B cell (primary cell): Measurements from ENCODE around the gene MVB12A. TPM values are rescaled to one million over a fixed set of nuclear protein-coding genes. Genes with fewer than 3 reads are reported as not detected.

Experiments
- ATAC-seq: fragments of 200-7000 bp; cut with Tn5 transposase; one replicate; pipeline ENCODE4 v1.10.0; 2021; ENCODE audit warnings: low read depth, mild to moderate bottlenecking, moderate number of reproducible peaks, moderate library complexity
- CTCF ChIA-PET: fragments of 350-600 bp; sonication (Branson Sonifier 250); formaldehyde crosslinking; loops from one replicate; lab custom pipeline; 2021; ENCODE audit warnings: antibody characterized with exemption, inconsistent platforms; lab: Charles Lee
- POLR2A ChIA-PET: fragments of 350-600 bp; sonication (Branson Sonifier 250); formaldehyde crosslinking; loops from one replicate; lab custom pipeline; 2021; ENCODE audit warnings: antibody characterized with exemption; lab: Charles Lee
- DNase-seq: peaks from one replicate; pipeline ENCODE4 v3.0.0; 2013
- H2AFZ ChIP-seq: 2 replicates; pipeline ENCODE4 v1.6.1; 2012; ENCODE audit warnings: mild to moderate bottlenecking, low read depth, low read length; ENCODE audit not compliant: insufficient read depth, poor library complexity, severe bottlenecking
- H3K27ac ChIP-seq, 2 donors: 1 replicate in 1 of 2; 2 replicates in 1 of 2; pipeline ENCODE4 v1.5.1; 2012 to 2013; ENCODE audit warnings: low read length in 2 of 2, mild to moderate bottlenecking in 2 of 2, moderate library complexity in 1 of 2
- H3K27me3 ChIP-seq, 4 experiments: fragments of 200-600 bp in 1 of 4; sonication (generic) in 1 of 4; replicated peaks in 1 of 4; 1 replicate in 2 of 4; 2 replicates in 2 of 4; pipeline versions ENCODE4 v1.6.1 to v1.7.0; 2013 to 2016; ENCODE audit warnings: low read length in 3 of 4, mild to moderate bottlenecking in 2 of 4, mixed read lengths in 1 of 4, moderate library complexity in 1 of 4; ENCODE audit not compliant: insufficient read depth in 4 of 4, control insufficient read depth in 3 of 4; ENCODE audit errors: control extremely low read depth in 1 of 4
- H3K36me3 ChIP-seq, 2 experiments: replicated peaks in 1 of 2; 1 replicate in 1 of 2; 2 replicates in 1 of 2; pipeline versions ENCODE4 v1.6.1 to v1.7.1; 2013; ENCODE audit warnings: low read length in 1 of 2; ENCODE audit not compliant: insufficient read depth in 2 of 2, control insufficient read depth in 1 of 2; ENCODE audit errors: control extremely low read depth in 1 of 2, extremely low read depth in 1 of 2
- H3K4me1 ChIP-seq, 2 donors: fragments of 200-600 bp in 1 of 2; sonication (generic) in 1 of 2; 1 replicate in 1 of 2; 2 replicates in 1 of 2; pipeline versions ENCODE4 v1.5.1 to v1.6.1; 2013 to 2017; ENCODE audit warnings: low read length in 2 of 2; ENCODE audit not compliant: control insufficient read depth in 2 of 2, insufficient read depth in 2 of 2
- H3K4me2 ChIP-seq: replicated peaks from 2 replicates; pipeline ENCODE3; 2012; ENCODE audit warnings: mild to moderate bottlenecking, low read depth, low read length; ENCODE audit not compliant: poor library complexity, severe bottlenecking
- H3K4me3 ChIP-seq, 5 experiments: fragments of 200-600 bp in 1 of 5; sonication (generic) in 1 of 5; 1 replicate in 3 of 5; 2 replicates in 2 of 5; pipeline versions ENCODE4 v1.5.1 to v1.7.0; 2011 to 2016; ENCODE audit warnings: low read length in 4 of 5, mild to moderate bottlenecking in 4 of 5, low read depth in 2 of 5, control low read depth in 1 of 5, moderate library complexity in 1 of 5; ENCODE audit not compliant: insufficient read depth in 1 of 5; ENCODE audit errors: control extremely low read depth in 1 of 5, extremely low read depth in 1 of 5
- H3K79me2 ChIP-seq: fragments of 200-600 bp; sonication (generic); one replicate; pipeline ENCODE4 v1.6.0; 2016; ENCODE audit warnings: low read length; ENCODE audit not compliant: control insufficient read depth, insufficient read depth
- H3K9ac ChIP-seq: fragments of 200-600 bp; sonication (generic); 2 replicates; pipeline ENCODE4 v1.6.1; 2017; ENCODE audit warnings: mild to moderate bottlenecking, low read length, moderate library complexity
- H3K9me3 ChIP-seq, 3 donors: one replicate each; pipeline versions ENCODE4 v1.6.1 to v1.7.1; 2013; ENCODE audit warnings: low read length in 2 of 3; ENCODE audit not compliant: control insufficient read depth in 2 of 3, insufficient read depth in 1 of 3; ENCODE audit errors: control extremely low read depth in 1 of 3
- H4K20me1 ChIP-seq: 2 replicates; pipeline ENCODE4 v1.6.0; 2012; ENCODE audit warnings: mild to moderate bottlenecking, low read length; ENCODE audit not compliant: insufficient read depth, control insufficient read depth, poor library complexity, severe bottlenecking
- H3K27ac Mint-ChIP-seq: one replicate; pipeline ENCODE4 v1.8.0; 2021; ENCODE audit warnings: mixed read lengths
- H3K27me3 Mint-ChIP-seq: one replicate; pipeline ENCODE4 v1.8.0; 2021; ENCODE audit warnings: mixed read lengths
- H3K4me1 Mint-ChIP-seq: one replicate; pipeline ENCODE4 v1.8.0; 2021; ENCODE audit warnings: mixed read lengths
- H3K4me3 Mint-ChIP-seq: one replicate; pipeline ENCODE4 v1.8.0; 2021; ENCODE audit warnings: mixed read lengths
- H3K9me3 Mint-ChIP-seq: one replicate; pipeline ENCODE4 v1.8.0; 2022; ENCODE audit warnings: mixed read lengths; ENCODE audit not compliant: insufficient read depth
- CTCF ChIP-seq: fragments of 200-600 bp; IDR thresholded peaks from one replicate; pipeline ENCODE4 v1.8.0; 2022; ENCODE audit warnings: antibody characterized with exemption, mild to moderate bottlenecking
- EZH2 ChIP-seq: IDR thresholded peaks from 2 replicates; pipeline ENCODE4 v1.6.1; 2012; ENCODE audit warnings: borderline replicate concordance, low read depth, mild to moderate bottlenecking, moderate library complexity, low read length; ENCODE audit not compliant: insufficient read depth, poor library complexity, severe bottlenecking
- WGBS: methylation state at CpG from one replicate; pipeline ENCODE4 v1.1.5; 2013; ENCODE audit warnings: missing lambda C conversion rate; ENCODE audit not compliant: insufficient coverage; 5-methylcytosine and 5-hydroxymethylcytosine counted together
- intact Hi-C: fragments of 100-400 bp; cut with micrococcal nuclease; formaldehyde crosslinking; loops from one replicate; pipeline ENCODE4 v1.10.0; 2022
- polyA plus RNA-seq: library from polyadenylated mRNA; depleted of rRNA; stranded (reverse); fragments of >200 nt; gene quantifications from 2 replicates; pipeline ENCODE4 v1.2.3, GENCODE V29; 2012
- total RNA-seq, 2 donors: library from RNA; stranded (reverse); fragments of 120-200 nt in 1 of 2; gene quantifications; 1 replicate in 1 of 2; 2 replicates in 1 of 2; pipeline versions ENCODE4 v1.2.3 to v1.2.4, GENCODE V29; 2013 to 2022

Gene MVB12A
- total and polyA plus RNA-seq, 2 donors (not counting 1 experiment from before 2014, with no cell fraction given), result 31.3 to 33.6 TPM

- Histone ChIP-seq H3K4me2 (peak within 1 kb of the TSS; percentile 35), H4K20me1 (no peaks in the 10 kb centered on the region), H3K4me3 (no peak within 1 kb of the TSS), H3K36me3 (no peaks in the 10 kb centered on the region), H3K79me2 (no peaks in the 10 kb centered on the region), H3K9ac (no peak within 1 kb of the TSS), H3K4me1 (peaks cover 15 to 27% of the 10 kb centered on the region in 2 donors), H3K27ac (no peak within 1 kb of the TSS), H3K9me3 (peaks cover 0 to 14% (median 4%) of the 10 kb centered on the region in 3 donors), H3K27me3 (peaks cover 0 to 33% (median 5%) of the 10 kb centered on the region in 4 experiments), H2AFZ (no peak within 1 kb of the TSS)
- Mint-ChIP-seq H3K4me1 (peaks cover 19% of the 10 kb centered on the region), H3K27ac (no peak within 1 kb of the TSS), H3K9me3 (no peaks in the 10 kb centered on the region), H3K4me3 (no peak within 1 kb of the TSS), H3K27me3 (peaks cover 19% of the 10 kb centered on the region)
- intact Hi-C loops, result no loop called here
- DNase-seq (no peak), ATAC-seq (no peak)
- whole genome bisulfite sequencing, result 50% methylated on average over 34 of the region's 39 CpGs
- no peak for TF ChIP-seq CTCF
- TF ChIP-seq EZH2, result no peak
- ChIA-PET POLR2A (interaction anchor here (0.6 kb wide), 1 partner anchor 916 kb away, joined by 7 read pairs; no protein-coding TSS in a partner anchor), CTCF (interaction anchor here (0.8 to 4.6 kb wide), 3 partner anchors 9 to 18 kb away, joined by 3 to 23 read pairs (median 3); no protein-coding TSS in a partner anchor)
Observed at GRCh38 chr19:17376935-17377600, 42.8 kb upstream of the MVB12A start, which contains the start of gene PLVAP. PLVAP (minus strand) TSS chr19:17377342; CDS start chr19:17377288, 54 bp downstream.

- Mint-ChIP-seq H3K27me3 (peaks cover 15% of the 10 kb centered on the region), H3K4me3 (no peak overlapping the region), H3K27ac (no peak overlapping the region), H3K4me1 (peaks cover 22% of the 10 kb centered on the region), H3K9me3 (no peaks in the 10 kb centered on the region)
- Histone ChIP-seq H2AFZ (no peak overlapping the region), H3K79me2 (no peaks in the 10 kb centered on the region), H3K4me3 (no peak overlapping the region), H3K36me3 (no peaks in the 10 kb centered on the region), H3K4me1 (peaks cover 26 to 37% of the 10 kb centered on the region in 2 donors), H3K9me3 (peaks cover 0 to 14% (median 4%) of the 10 kb centered on the region in 3 donors), H3K27me3 (peaks cover 0 to 29% (median 5%) of the 10 kb centered on the region in 4 experiments), H4K20me1 (no peaks in the 10 kb centered on the region), H3K4me2 (no peak overlapping the region), H3K27ac (no peak overlapping the region), H3K9ac (no peak overlapping the region)
- intact Hi-C loops, result no loop called here
- DNase-seq, result no peak
- TF ChIP-seq EZH2 (no peak), CTCF (no peak)
- ChIA-PET POLR2A (no interaction called here), CTCF (interaction anchor here (4.6 kb wide), 1 partner anchor 8 kb away, joined by 23 read pairs; no protein-coding TSS in a partner anchor)
- WGBS, result 34% methylated on average over 6 of the region's 13 CpGs
- no peak for ATAC-seq
Observed at GRCh38 chr19:17378271-17378670, 41.6 kb upstream of the MVB12A start.
